OCI-LY3 (cell line): ENCODE results near the gene TAF3.

ENCODE experiments used
- H2AFZ ChIP-seq: fragments of 200-600, 300-600 bp; shearing (Covaris generic); 2 replicates; pipeline ENCODE4 v1.6.0; 2014; ENCODE audit warnings: antibody characterized with exemption, low read depth, low read length
- H3K27ac ChIP-seq: fragments of 200-600, 300-600 bp; sonication (generic); 2 replicates; pipeline ENCODE4 v1.5.1; 2014; ENCODE audit warnings: mild to moderate bottlenecking, low read length, moderate library complexity, mixed read lengths
- H3K27me3 ChIP-seq: fragments of 200-600, 300-600 bp; sonication (generic); 2 replicates; pipeline ENCODE4 v1.6.1; 2014; ENCODE audit warnings: low read depth, low read length, mixed read lengths
- H3K36me3 ChIP-seq: fragments of 200-600, 300-600 bp; sonication (generic); replicated peaks from 2 replicates; pipeline ENCODE3; 2014; ENCODE audit warnings: low read depth, low read length, mixed read lengths
- H3K4me1 ChIP-seq: fragments of 300-600, 200-600 bp; sonication (generic); 2 replicates; pipeline ENCODE4 v1.6.1; 2014; ENCODE audit warnings: low read length, mixed read lengths
- H3K4me2 ChIP-seq: fragments of 200-600, 300-600 bp; sonication (generic); 2 replicates; pipeline ENCODE4 v1.6.1; 2014; ENCODE audit warnings: low read length, mixed read lengths
- H3K4me3 ChIP-seq: fragments of 300-600, 200-600 bp; sonication (generic); 2 replicates; pipeline ENCODE4 v1.5.1; 2014; ENCODE audit warnings: antibody characterized with exemption, mild to moderate bottlenecking, low read length, moderate library complexity
- H3K79me2 ChIP-seq: fragments of 300-600, 200-600 bp; shearing (Covaris generic); 2 replicates; pipeline ENCODE4 v1.6.1; 2014; ENCODE audit warnings: mild to moderate bottlenecking, low read length, mixed read lengths
- H3K9ac ChIP-seq: fragments of 300-600, 200-600 bp; shearing (Covaris generic); 2 replicates; pipeline ENCODE4 v1.6.0; 2014; ENCODE audit warnings: mild to moderate bottlenecking, low read length, moderate library complexity
- H3K9me3 ChIP-seq: fragments of 200-600, 300-600 bp; shearing (Covaris generic); 2 replicates; pipeline ENCODE4 v1.6.1; 2014; ENCODE audit warnings: low read length, mixed read lengths; ENCODE audit not compliant: insufficient read depth
- H4K20me1 ChIP-seq: fragments of 200-600, 300-600 bp; sonication (generic); 2 replicates; pipeline ENCODE4 v1.6.1; 2016; ENCODE audit warnings: low read length, mixed read lengths; ENCODE audit not compliant: insufficient read depth
- EZH2phosphoT487 ChIP-seq: fragments of 200-600 bp; shearing (Covaris generic); IDR thresholded peaks from 2 replicates; pipeline ENCODE4 v1.6.1; 2018; ENCODE audit warnings: antibody characterized with exemption, mixed run types, low read depth
- TF ChIP-seq, protein P1 (sequence below): fragments of 200-600, 300-600 bp; sonication (generic); IDR thresholded peaks from 2 replicates; pipeline ENCODE4 v1.5.1; 2014; ENCODE audit warnings: antibody characterized with exemption, low read length, low read depth

TAF3 gene

DNA sequence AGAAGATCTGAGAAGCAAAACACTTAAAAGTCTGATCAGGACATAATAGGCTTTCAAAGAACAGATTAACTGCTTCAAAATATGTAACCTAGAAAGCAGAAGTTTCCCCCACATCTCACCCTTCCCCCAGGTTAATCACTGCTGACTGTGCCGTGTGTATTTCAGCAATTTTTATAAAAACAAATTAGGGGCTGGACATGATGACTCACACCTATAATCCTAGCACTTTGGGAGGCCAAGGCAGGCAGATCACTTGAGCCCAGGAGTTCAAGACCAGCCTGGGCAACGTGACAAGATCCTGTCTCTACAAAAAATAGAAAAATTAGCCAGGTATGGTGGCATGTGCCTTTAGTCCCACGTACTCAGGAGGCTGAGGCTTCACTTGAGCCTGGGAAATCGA lies 168.5 kb downstream of the TAF3 start:
- no peaks in the 10 kb centered on the region for H3K79me2 ChIP-seq
- no peaks in the 10 kb centered on the region for H3K9me3 ChIP-seq
- H3K9ac ChIP-seq: no peak overlapping the region
- H3K4me1 ChIP-seq: no peaks in the 10 kb centered on the region
- H3K27me3 ChIP-seq: no peaks in the 10 kb centered on the region
- no peak overlapping the region for H2AFZ ChIP-seq
- no peaks in the 10 kb centered on the region for H3K36me3 ChIP-seq
- no peaks in the 10 kb centered on the region for H4K20me1 ChIP-seq
- H3K27ac ChIP-seq: no peak overlapping the region
- no peak for TF ChIP-seq EZH2phosphoT487
- TF ChIP-seq, protein P1, sequence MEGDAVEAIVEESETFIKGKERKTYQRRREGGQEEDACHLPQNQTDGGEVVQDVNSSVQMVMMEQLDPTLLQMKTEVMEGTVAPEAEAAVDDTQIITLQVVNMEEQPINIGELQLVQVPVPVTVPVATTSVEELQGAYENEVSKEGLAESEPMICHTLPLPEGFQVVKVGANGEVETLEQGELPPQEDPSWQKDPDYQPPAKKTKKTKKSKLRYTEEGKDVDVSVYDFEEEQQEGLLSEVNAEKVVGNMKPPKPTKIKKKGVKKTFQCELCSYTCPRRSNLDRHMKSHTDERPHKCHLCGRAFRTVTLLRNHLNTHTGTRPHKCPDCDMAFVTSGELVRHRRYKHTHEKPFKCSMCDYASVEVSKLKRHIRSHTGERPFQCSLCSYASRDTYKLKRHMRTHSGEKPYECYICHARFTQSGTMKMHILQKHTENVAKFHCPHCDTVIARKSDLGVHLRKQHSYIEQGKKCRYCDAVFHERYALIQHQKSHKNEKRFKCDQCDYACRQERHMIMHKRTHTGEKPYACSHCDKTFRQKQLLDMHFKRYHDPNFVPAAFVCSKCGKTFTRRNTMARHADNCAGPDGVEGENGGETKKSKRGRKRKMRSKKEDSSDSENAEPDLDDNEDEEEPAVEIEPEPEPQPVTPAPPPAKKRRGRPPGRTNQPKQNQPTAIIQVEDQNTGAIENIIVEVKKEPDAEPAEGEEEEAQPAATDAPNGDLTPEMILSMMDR: no peak
- no peak overlapping the region for H3K4me2 ChIP-seq
- H3K4me3 ChIP-seq: no peak overlapping the region

DNA sequence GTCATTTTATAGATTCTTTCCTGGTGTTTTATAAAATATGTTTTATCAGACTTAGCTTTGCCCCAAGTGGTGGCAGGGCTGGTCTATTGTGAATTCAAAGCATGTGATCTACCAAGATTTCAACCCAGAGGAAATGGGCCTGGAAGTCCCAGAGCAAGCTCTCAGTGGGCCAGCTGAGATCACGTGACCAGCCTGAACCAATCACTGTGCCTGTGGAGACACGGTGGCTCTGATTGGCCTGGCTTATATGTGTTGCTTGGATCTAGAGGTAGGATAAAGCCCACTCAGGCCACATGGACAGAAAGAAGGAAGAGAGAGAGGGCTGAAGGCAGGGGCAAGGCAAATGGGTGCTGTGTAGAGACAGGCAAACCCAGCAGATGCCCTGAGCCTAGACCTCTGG lies 170.7 kb downstream of the TAF3 start:
- Histone ChIP-seq H3K4me3 (no peak overlapping the region), H2AFZ (no peak overlapping the region), H3K9ac (no peak overlapping the region), H3K27ac (no peak overlapping the region), H3K4me1 (peaks cover 3% of the 10 kb centered on the region; the same call in 1 of the 2 replicates), H4K20me1 (no peaks in the 10 kb centered on the region), H3K79me2 (no peaks in the 10 kb centered on the region), H3K9me3 (no peaks in the 10 kb centered on the region), H3K27me3 (no peaks in the 10 kb centered on the region), H3K36me3 (no peaks in the 10 kb centered on the region), H3K4me2 (no peak overlapping the region)
- no peak for TF ChIP-seq EZH2phosphoT487
- TF ChIP-seq, protein P1: no peak

DNA sequence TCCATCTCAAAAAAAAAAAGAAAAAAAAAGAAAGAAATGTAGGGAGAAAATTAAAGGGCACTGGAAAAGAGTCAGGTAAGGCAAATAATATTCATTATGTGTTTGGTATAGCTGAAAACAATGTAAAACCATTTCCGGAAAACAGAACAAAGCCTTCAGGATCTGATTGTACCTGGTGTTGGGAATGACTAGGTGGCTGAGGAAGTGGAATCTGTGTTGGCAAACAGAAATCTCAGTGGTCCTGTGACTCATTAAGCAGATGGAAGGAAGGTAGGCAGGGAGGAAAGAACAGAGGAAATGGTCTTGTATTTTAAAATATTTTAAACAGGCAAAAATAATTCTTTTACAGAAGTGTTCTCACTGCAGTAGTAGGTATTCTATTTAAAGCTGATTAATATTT lies 180.5 kb downstream of the TAF3 start:
- TF ChIP-seq EZH2phosphoT487: no peak
- TF ChIP-seq, protein P1: no peak
- Histone ChIP-seq H3K27me3 (no peaks in the 10 kb centered on the region), H3K9ac (no peak overlapping the region)

DNA sequence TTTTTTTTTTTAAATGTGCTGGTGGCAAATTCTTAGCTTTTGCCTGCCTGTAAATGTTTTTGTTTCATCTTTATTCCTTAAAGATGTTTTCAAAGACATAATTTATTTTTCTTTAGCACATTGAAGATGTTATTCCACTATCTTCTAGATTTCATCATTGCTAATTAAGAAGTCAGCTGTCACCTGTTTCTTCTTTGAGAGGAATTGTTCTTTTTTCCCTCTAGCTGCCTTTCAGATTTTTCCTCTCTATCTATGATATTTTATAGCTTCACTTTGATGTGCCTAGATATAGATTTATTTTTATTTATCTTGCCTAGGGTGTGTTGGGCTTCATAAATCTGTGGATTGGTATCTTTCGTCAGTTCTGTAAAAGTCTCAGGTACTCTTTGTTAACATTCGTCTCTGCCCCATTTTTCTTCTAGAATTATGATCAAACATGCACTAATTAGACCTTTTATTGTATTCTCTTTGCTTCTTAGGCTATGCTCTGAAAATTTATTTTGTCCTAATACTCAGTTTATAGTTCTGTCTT lies 186.2 kb downstream of the TAF3 start:
- Histone ChIP-seq H3K4me1 (peaks cover 16% of the 10 kb centered on the region), H3K36me3 (peaks cover 4% of the 10 kb centered on the region), H3K79me2 (no peaks in the 10 kb centered on the region), H3K27ac (no peak overlapping the region), H3K9ac (no peak overlapping the region), H3K4me3 (no peak overlapping the region), H3K27me3 (no peaks in the 10 kb centered on the region), H2AFZ (no peak overlapping the region), H3K4me2 (no peak overlapping the region), H4K20me1 (no peaks in the 10 kb centered on the region), H3K9me3 (no peaks in the 10 kb centered on the region)
- TF ChIP-seq, protein P1: no peak
- TF ChIP-seq EZH2phosphoT487: no peak

More for the DNA sequence above, 180.5 kb downstream of the TAF3 start:
- Histone ChIP-seq H3K27ac (no peak overlapping the region), H3K4me2 (no peak overlapping the region), H3K9me3 (no peaks in the 10 kb centered on the region), H3K36me3 (no peaks in the 10 kb centered on the region), H3K4me3 (no peak overlapping the region), H3K4me1 (peaks cover 3% of the 10 kb centered on the region; the same call in 1 of the 2 replicates), H2AFZ (no peak overlapping the region), H4K20me1 (no peaks in the 10 kb centered on the region), H3K79me2 (no peaks in the 10 kb centered on the region)
